Measurements from ENCODE around the gene TMPRSS7. TPM values are rescaled to one million over a fixed set of nuclear protein-coding genes. Genes with fewer than 3 reads are reported as not detected.

Gene TMPRSS7
- total RNA-seq, 4 donors from 2014 or later, result not detected

- Histone ChIP-seq H3K36me3 (no peaks in the 10 kb centered on the region), H3K27ac (replicated peaks in 1 of 4) (no peak overlapping the region), H3K9me3 (no peaks in the 10 kb centered on the region), H3K4me3 (peak overlapping the region; percentile 17 to 46 (median 24)), H3K4me1 (no peaks in the 10 kb centered on the region), H3K27me3 (no peaks in the 10 kb centered on the region)
- peak; percentile 55 for DNase-seq (ENCODE audit: extremely low spot score)
- intact Hi-C loops (cut with DNase I), result no loop called here
- no peak for TF ChIP-seq EP300 (IDR thresholded peaks at IDR 0.05)
- TF ChIP-seq, protein P1, sequence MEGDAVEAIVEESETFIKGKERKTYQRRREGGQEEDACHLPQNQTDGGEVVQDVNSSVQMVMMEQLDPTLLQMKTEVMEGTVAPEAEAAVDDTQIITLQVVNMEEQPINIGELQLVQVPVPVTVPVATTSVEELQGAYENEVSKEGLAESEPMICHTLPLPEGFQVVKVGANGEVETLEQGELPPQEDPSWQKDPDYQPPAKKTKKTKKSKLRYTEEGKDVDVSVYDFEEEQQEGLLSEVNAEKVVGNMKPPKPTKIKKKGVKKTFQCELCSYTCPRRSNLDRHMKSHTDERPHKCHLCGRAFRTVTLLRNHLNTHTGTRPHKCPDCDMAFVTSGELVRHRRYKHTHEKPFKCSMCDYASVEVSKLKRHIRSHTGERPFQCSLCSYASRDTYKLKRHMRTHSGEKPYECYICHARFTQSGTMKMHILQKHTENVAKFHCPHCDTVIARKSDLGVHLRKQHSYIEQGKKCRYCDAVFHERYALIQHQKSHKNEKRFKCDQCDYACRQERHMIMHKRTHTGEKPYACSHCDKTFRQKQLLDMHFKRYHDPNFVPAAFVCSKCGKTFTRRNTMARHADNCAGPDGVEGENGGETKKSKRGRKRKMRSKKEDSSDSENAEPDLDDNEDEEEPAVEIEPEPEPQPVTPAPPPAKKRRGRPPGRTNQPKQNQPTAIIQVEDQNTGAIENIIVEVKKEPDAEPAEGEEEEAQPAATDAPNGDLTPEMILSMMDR (IDR thresholded peaks at IDR 0.05), result no peak
- no peak for TF ChIP-seq POLR2A (IDR thresholded peaks at IDR 0.05; ENCODE audit: low read depth)
- TF ChIP-seq POLR2AphosphoS5 (IDR thresholded peaks at IDR 0.05), result no peak
- 66% methylated on average over 13 of the region's 13 CpGs for WGBS
These were observed 82.2 kb downstream of the TMPRSS7 start for GRCh38 chr3:112116748-112117186.

DNA sequence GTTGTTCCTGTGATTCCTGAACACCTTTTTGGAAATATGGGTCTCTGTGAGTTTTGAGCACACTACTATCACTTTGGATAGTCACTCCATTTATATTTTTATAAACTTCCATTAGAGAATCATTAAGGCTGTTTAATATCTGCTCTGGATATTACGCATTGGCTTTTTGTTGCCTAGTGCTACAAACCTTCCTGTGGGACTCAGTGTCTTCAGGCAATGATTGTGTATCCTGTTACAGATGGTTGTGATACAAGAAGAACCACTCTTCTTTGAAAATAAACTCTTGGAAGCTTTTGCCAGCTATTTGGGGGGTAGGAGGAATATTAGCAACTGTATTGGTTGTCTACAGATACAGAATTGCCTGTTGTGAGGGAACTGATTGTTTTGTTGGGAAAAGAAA, 82.9 kb downstream of the TMPRSS7 start:
- H3K4me1 ChIP-seq, result no peaks in the 10 kb centered on the region
- H3K27me3 ChIP-seq, result no peaks in the 10 kb centered on the region
- DNase-seq (ENCODE audit: extremely low spot score), result no peak
- TF ChIP-seq POLR2AphosphoS5 (IDR thresholded peaks at IDR 0.05) (no peak), POLR2A (IDR thresholded peaks at IDR 0.05; ENCODE audit: low read depth) (no peak), EP300 (IDR thresholded peaks at IDR 0.05) (no peak)
- TF ChIP-seq, protein P1 (IDR thresholded peaks at IDR 0.05), result no peak
- no peaks in the 10 kb centered on the region for H3K9me3 ChIP-seq
- WGBS, result 93% methylated on average over 1 of the region's 1 CpG
- no peak overlapping the region for H3K4me3 ChIP-seq
- no peaks in the 10 kb centered on the region for H3K36me3 ChIP-seq
- no peak overlapping the region for H3K27ac ChIP-seq (replicated peaks in 1 of 4)
- intact Hi-C loops (cut with DNase I), result no loop called here

GRCh38 chr3:112117841-112118571, 83.5 kb downstream of the TMPRSS7 start:
- Histone ChIP-seq H3K36me3 (no peaks in the 10 kb centered on the region), H3K9me3 (no peaks in the 10 kb centered on the region), H3K27me3 (no peaks in the 10 kb centered on the region), H3K27ac (replicated peaks in 1 of 4) (no peak overlapping the region), H3K4me3 (no peak overlapping the region), H3K4me1 (no peaks in the 10 kb centered on the region)
- TF ChIP-seq POLR2A (IDR thresholded peaks at IDR 0.05; ENCODE audit: low read depth), result no peak
- no peak for TF ChIP-seq EP300 (IDR thresholded peaks at IDR 0.05)
- TF ChIP-seq, protein P1 (IDR thresholded peaks at IDR 0.05), result no peak
- TF ChIP-seq POLR2AphosphoS5 (IDR thresholded peaks at IDR 0.05), result no peak
- intact Hi-C loops (cut with DNase I), result no loop called here
- 89% methylated on average over 4 of the region's 4 CpGs for WGBS
- peak; percentile 89 for DNase-seq (ENCODE audit: extremely low spot score)

DNA sequence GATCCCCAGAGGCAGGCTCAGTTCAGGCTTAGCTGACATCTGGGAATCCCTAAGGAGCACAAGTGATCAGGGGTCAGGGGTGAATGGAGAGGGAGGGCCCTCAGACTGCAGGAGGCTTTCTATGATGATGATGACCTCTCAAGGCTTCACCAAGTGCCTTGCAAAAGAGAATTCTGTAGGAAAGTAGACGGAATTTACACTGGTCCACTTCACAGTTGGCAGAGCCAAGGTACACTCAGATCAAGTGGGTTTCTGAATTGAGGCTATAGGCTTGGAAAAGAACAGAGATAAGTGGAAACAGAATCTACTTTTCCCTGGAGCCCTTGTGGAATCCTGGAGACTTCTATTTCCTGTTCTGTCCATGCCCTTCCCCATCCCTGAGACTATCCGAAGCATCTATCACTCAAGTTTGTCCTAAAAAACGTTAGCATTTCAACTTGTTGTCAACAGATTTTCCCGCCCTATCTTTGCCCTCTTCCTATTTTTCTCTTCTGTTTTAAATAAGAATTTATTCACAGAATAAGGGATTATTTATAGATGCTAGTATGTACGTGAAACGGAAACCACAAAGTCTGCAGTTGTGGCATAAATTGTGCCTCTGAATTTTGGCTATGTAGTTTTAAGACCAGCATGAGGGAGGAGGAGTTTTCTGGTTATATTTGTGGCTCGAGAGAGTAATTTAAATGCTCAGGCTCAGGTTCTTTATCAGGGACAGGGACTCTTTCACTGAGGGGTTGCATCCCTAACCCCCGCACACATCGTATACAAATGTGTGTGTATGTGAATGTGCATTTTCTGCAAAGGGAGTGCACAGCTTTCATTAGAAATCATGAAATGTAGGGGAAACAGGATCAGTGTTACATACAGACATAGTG, 85.7 kb downstream of the TMPRSS7 start:
- intact Hi-C loops (cut with DNase I), result no loop called here
- no peak for DNase-seq (ENCODE audit: extremely low spot score)
- H3K4me1 ChIP-seq, result no peaks in the 10 kb centered on the region
- H3K27me3 ChIP-seq, result no peaks in the 10 kb centered on the region
- H3K4me3 ChIP-seq, result no peak overlapping the region
- TF ChIP-seq POLR2A (IDR thresholded peaks at IDR 0.05; ENCODE audit: low read depth) (no peak), EP300 (IDR thresholded peaks at IDR 0.05) (no peak), POLR2AphosphoS5 (IDR thresholded peaks at IDR 0.05) (no peak)
- TF ChIP-seq, protein P1 (IDR thresholded peaks at IDR 0.05), result no peak
- no peaks in the 10 kb centered on the region for H3K9me3 ChIP-seq
- no peaks in the 10 kb centered on the region for H3K36me3 ChIP-seq
- WGBS, result 74% methylated on average over 9 of the region's 9 CpGs
- no peak overlapping the region for H3K27ac ChIP-seq (replicated peaks in 1 of 4)

All from esophagus muscularis mucosa (tissue), 4 donors.